Mesothelial cell of epicardium (in vitro differentiated cells): Measurements from ENCODE around the gene TPCN1. TPM values are rescaled to one million over a fixed set of nuclear protein-coding genes. Genes with fewer than 3 reads are reported as not detected.
A peak's percentile ranks its signal among the peaks of the same experiment; 100 is the strongest.

Experiments used
- DNase-seq, 2 experiments: peaks; one replicate each; pipeline ENCODE4 v3.0.0; 2021; ENCODE audit warnings: low spot score in 2 of 2; ENCODE audit not compliant: unreplicated experiment in 2 of 2
- H3K27ac Mint-ChIP-seq: 2 replicates; pipeline ENCODE4 v1.8.0; 2021; ENCODE audit warnings: mixed read lengths
- H3K27me3 Mint-ChIP-seq: 2 replicates; pipeline ENCODE4 v1.8.0; 2021; ENCODE audit warnings: low read depth, mixed read lengths
- H3K36me3 Mint-ChIP-seq: 2 replicates; pipeline ENCODE4 v1.8.0; 2021; ENCODE audit warnings: mixed read lengths
- H3K4me1 Mint-ChIP-seq: 2 replicates; pipeline ENCODE4 v1.8.0; 2021; ENCODE audit warnings: mixed read lengths
- H3K4me3 Mint-ChIP-seq: 2 replicates; pipeline ENCODE4 v1.8.0; 2021; ENCODE audit warnings: mild to moderate bottlenecking, moderate library complexity, mixed read lengths
- H3K9me3 Mint-ChIP-seq: 2 replicates; pipeline ENCODE4 v1.8.0; 2021; ENCODE audit warnings: mixed read lengths
- total RNA-seq: library from RNA; stranded (reverse); gene quantifications from 3 replicates; pipeline ENCODE4 v1.2.1, GENCODE V29; 2021
- TF ChIP-seq, protein P1 (sequence below): fragments of 200-600 bp; sonication (generic); IDR thresholded peaks from one replicate; pipeline ENCODE4 v1.5.0; 2021; ENCODE audit warnings: antibody characterized with exemption; ENCODE audit not compliant: unreplicated experiment

TPCN1 gene
- total RNA-seq, 1 donor from 2014 or later: 40.0 TPM

DNA sequence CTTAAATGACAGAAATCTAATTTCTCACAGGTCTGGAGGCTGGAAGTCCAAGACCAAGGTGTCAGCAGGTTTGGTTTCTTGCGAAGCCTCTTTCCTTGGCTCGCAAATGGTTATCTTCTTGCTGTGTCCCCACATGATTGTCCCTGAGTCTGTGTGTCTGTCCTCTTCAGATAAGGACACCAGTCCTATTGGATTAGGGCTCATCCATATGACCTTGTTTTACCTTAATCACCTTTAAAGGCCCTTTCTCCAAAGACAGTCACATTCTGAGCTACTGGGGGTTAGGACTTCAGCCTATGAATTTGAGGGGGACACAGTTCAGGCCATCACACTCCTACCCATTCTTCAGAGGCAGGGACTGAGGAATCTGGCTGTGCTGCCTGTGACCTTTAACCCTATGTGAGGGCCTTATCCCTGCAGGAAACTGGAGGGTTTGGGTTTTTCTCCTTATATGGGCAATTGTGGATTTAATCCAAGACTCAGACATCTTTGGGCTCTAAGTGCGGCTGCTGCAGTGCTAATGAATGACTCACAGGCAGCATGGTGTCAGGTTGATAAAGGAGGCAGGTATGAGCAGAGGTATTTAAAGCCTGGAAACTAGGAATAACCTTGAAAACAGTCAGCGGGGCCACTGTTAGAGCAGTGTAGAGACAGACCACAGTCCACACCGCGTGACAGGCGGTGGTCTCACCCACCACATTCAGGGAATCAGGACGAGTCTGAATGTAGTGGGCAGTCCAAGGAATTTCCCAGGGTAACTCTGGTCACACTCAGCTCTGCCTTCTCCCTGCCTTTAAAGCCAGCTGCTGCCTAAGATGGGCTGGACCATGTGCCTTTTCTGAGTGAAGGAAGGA lies 10.2 kb downstream of the TPCN1 start:
- Mint-ChIP-seq H3K9me3 (no peaks in the 10 kb centered on the region), H3K27me3 (no peaks in the 10 kb centered on the region), H3K4me1 (peaks cover 16% of the 10 kb centered on the region), H3K36me3 (peaks cover 30% of the 10 kb centered on the region), H3K27ac (peak overlapping the region; percentile 56), H3K4me3 (no peak overlapping the region)
- DNase-seq: no peak
- TF ChIP-seq, protein P1, sequence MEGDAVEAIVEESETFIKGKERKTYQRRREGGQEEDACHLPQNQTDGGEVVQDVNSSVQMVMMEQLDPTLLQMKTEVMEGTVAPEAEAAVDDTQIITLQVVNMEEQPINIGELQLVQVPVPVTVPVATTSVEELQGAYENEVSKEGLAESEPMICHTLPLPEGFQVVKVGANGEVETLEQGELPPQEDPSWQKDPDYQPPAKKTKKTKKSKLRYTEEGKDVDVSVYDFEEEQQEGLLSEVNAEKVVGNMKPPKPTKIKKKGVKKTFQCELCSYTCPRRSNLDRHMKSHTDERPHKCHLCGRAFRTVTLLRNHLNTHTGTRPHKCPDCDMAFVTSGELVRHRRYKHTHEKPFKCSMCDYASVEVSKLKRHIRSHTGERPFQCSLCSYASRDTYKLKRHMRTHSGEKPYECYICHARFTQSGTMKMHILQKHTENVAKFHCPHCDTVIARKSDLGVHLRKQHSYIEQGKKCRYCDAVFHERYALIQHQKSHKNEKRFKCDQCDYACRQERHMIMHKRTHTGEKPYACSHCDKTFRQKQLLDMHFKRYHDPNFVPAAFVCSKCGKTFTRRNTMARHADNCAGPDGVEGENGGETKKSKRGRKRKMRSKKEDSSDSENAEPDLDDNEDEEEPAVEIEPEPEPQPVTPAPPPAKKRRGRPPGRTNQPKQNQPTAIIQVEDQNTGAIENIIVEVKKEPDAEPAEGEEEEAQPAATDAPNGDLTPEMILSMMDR: no peak

DNA sequence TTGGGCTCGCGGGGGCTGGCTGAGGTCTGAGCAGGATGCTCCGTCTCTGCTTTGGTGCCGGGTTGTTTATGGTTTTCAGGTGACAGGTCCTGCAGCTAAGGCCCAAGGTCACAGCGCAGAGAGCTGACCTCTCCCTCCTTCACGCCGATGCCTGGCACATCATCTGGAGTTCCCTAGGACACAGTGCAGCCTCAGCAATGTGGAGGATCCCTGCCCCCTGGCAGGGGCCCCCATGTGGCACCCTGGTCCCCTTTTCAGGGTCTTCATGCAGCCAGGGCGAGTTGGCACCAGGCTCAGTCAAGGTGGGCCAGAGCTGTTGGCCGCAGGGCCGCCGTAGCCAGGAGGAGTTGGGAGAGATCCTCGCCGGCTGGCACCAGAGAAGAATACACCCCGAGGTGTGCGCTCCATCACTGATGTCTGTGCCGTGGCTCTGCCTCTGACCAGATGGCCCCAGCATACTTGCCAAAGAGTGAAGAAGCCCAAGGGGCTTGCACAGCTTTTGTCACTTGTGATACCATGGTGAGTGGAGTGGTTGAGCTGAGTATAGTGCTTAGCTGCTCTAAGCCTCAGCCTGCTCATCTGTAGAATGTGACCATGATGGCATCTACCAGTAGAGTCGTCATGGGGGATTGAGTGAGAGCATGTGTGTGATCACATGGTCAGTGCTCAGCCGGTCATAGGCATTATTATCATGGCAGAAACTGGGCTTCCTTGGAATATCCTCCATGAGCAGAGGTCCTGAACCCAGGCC lies 11.0 kb downstream of the TPCN1 start:
- peaks cover 16% of the 10 kb centered on the region for H3K4me1 Mint-ChIP-seq
- H3K4me3 Mint-ChIP-seq: no peak overlapping the region
- no peaks in the 10 kb centered on the region for H3K27me3 Mint-ChIP-seq
- TF ChIP-seq, protein P1: no peak
- H3K36me3 Mint-ChIP-seq: peaks cover 30% of the 10 kb centered on the region
- H3K9me3 Mint-ChIP-seq: no peaks in the 10 kb centered on the region
- H3K27ac Mint-ChIP-seq: no peak overlapping the region
- no peak for DNase-seq

- Mint-ChIP-seq H3K27ac (no peak overlapping the region), H3K4me1 (peaks cover 16% of the 10 kb centered on the region), H3K27me3 (no peaks in the 10 kb centered on the region), H3K4me3 (no peak overlapping the region), H3K36me3 (peaks cover 24% of the 10 kb centered on the region), H3K9me3 (no peaks in the 10 kb centered on the region)
- no peak for DNase-seq
- TF ChIP-seq, protein P1: no peak
Observed at GRCh38 chr12:113232840-113233585, 11.7 kb downstream of the TPCN1 start.

DNA sequence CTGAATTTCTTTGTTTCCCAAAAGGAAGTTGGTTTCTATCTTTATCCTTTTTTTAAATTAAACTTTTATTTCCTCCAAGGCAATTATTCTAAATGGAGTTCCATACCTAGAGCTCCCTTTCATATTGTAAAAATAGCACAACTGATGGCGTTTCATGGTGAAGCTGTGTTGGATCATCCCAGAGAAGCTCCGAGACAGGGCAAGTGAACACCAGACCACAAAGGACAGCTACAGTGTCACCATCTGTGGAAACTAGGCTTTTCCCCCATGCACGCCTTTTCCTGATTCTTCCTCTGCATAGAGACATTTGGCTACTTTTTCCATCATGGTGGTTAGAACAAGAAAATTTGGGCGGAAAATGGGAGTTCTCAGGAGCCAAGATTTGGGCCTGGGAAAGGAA lies 12.7 kb downstream of the TPCN1 start:
- DNase-seq: no peak
- Mint-ChIP-seq H3K4me3 (no peak overlapping the region), H3K4me1 (peaks cover 16% of the 10 kb centered on the region), H3K36me3 (peaks cover 24% of the 10 kb centered on the region), H3K27ac (no peak overlapping the region), H3K27me3 (no peaks in the 10 kb centered on the region), H3K9me3 (no peaks in the 10 kb centered on the region)
- TF ChIP-seq, protein P1: no peak

GRCh38 chr12:113234483-113234882 lies 13.2 kb downstream of the TPCN1 start:
- peaks cover 20% of the 10 kb centered on the region for H3K4me1 Mint-ChIP-seq
- H3K4me3 Mint-ChIP-seq: no peak overlapping the region
- TF ChIP-seq, protein P1: no peak
- H3K27ac Mint-ChIP-seq: no peak overlapping the region
- H3K9me3 Mint-ChIP-seq: no peaks in the 10 kb centered on the region
- no peaks in the 10 kb centered on the region for H3K27me3 Mint-ChIP-seq
- no peak for DNase-seq
- peaks cover 24% of the 10 kb centered on the region for H3K36me3 Mint-ChIP-seq
